GM12878 (cell line): ENCODE measurements around the gene GBA3. TPM values are rescaled to one million over a fixed set of nuclear protein-coding genes. Genes with fewer than 3 reads are reported as not detected.

Source experiments
- ATAC-seq: fragments of 200-7000 bp; cut with Tn5 transposase; 3 replicates; pipeline ENCODE4 v1.9.1; 2020; ENCODE audit warnings: mild to moderate bottlenecking, moderate library complexity
- BruUV-seq: library from RNA; stranded (reverse); fragments of 400-500 nt; replicated peaks from 2 replicates; lab custom pipeline; 2021; lab: Mats Ljungman, UMichigan
- CTCF ChIA-PET: fragments of 300-600 bp; sonication (Branson Sonifier 250); formaldehyde crosslinking; extraction: SDS; loops from one replicate; lab custom pipeline; 2021; ENCODE audit warnings: inconsistent platforms; lab: Yijun Ruan, JAX
- POLR2A ChIA-PET: fragments of 350-600 bp; formaldehyde crosslinking; extraction: SDS; loops from one replicate; lab custom pipeline; 2021; ENCODE audit warnings: inconsistent platforms; lab: Charles Lee
- RAD21 ChIA-PET: fragments of 300-600 bp; sonication (Branson Sonifier 250); formaldehyde crosslinking; loops from one replicate; lab custom pipeline; 2023; ENCODE audit warnings: antibody characterized with exemption; ENCODE audit not compliant: unreplicated experiment; lab: Charles Lee
- SMC1A ChIA-PET: fragments of 300-600 bp; sonication (Branson Sonifier 250); formaldehyde crosslinking; loops from one replicate; lab custom pipeline; 2023; ENCODE audit not compliant: unreplicated experiment, uncharacterized antibody; lab: Charles Lee
- DNase-seq: peaks from one replicate; pipeline ENCODE4 v3.0.0-alpha.2; 2011; ENCODE audit warnings: low read depth, low spot score
- FAIRE-seq: peaks from 3 replicates; lab custom pipeline; 2011; peaks lifted over from hg19 to GRCh38; lab: Jason Lieb, UNC
- H2AFZ ChIP-seq: 2 replicates; pipeline ENCODE4 v1.6.0; 2011; ENCODE audit warnings: low read depth, low read length, control low read depth; ENCODE audit not compliant: control insufficient read depth
- H3K27ac ChIP-seq: 2 replicates; pipeline ENCODE4 v1.5.1; 2011; ENCODE audit warnings: control low read depth; ENCODE audit not compliant: control insufficient read depth, insufficient read depth
- H3K27me3 ChIP-seq, 2 experiments: replicated peaks in 1 of 2; 2 replicates each; pipeline versions ENCODE4 v1.6.0 to v1.6.1; 2011; ENCODE audit warnings: low read length in 1 of 2; ENCODE audit not compliant: control insufficient read depth in 2 of 2, insufficient read depth in 2 of 2
- H3K36me3 ChIP-seq, 2 experiments: 2 replicates each; pipeline ENCODE4 v1.5.1; 2011; ENCODE audit warnings: low read length in 1 of 2; ENCODE audit not compliant: control insufficient read depth in 2 of 2, insufficient read depth in 2 of 2
- H3K4me1 ChIP-seq: 2 replicates; pipeline ENCODE4 v1.6.1; 2011; ENCODE audit warnings: mild to moderate bottlenecking, low read length, moderate library complexity, mixed read lengths; ENCODE audit not compliant: control insufficient read depth, insufficient read depth
- H3K4me2 ChIP-seq: 2 replicates; pipeline ENCODE4 v1.6.0; 2011; ENCODE audit warnings: control low read depth; ENCODE audit not compliant: control insufficient read depth, insufficient read depth
- H3K4me3 ChIP-seq: fragments of 200-600 bp; sonication (generic); 2 replicates; pipeline ENCODE4 v1.5.1; 2016
- H3K79me2 ChIP-seq: 2 replicates; pipeline ENCODE4 v1.6.0; 2011; ENCODE audit warnings: low read length; ENCODE audit not compliant: control insufficient read depth, insufficient read depth
- H3K9ac ChIP-seq: 2 replicates; pipeline ENCODE4 v1.8.0; 2011; ENCODE audit warnings: low read length, control low read depth, mixed read lengths; ENCODE audit not compliant: control insufficient read depth, insufficient read depth
- H3K9me3 ChIP-seq: replicated peaks from 3 replicates; pipeline ENCODE4 v1.5.1; 2011; ENCODE audit warnings: mild to moderate bottlenecking, low read length; ENCODE audit not compliant: control insufficient read depth, insufficient read depth
- H4K20me1 ChIP-seq: 2 replicates; pipeline ENCODE4 v1.6.0; 2011; ENCODE audit not compliant: control insufficient read depth, insufficient read depth
- CBX5 ChIP-seq: sonication (generic); IDR thresholded peaks from 2 replicates; pipeline ENCODE4 v1.6.1; 2016; ENCODE audit warnings: low read depth, moderate library complexity, mild to moderate bottlenecking, inconsistent platforms
- LARP7 ChIP-seq: fragments of 450-650 bp; IDR thresholded peaks from 2 replicates; pipeline ENCODE4 v1.6.1; 2017; ENCODE audit warnings: mild to moderate bottlenecking
- SRF ChIP-seq, 2 experiments: IDR thresholded peaks; 2 replicates each; pipeline ENCODE4 v1.6.1; 2011; ENCODE audit warnings: low read depth in 2 of 2, low read length in 2 of 2, mild to moderate bottlenecking in 1 of 2, moderate library complexity in 1 of 2
- YY1 ChIP-seq: IDR thresholded peaks from 2 replicates; pipeline ENCODE4 v1.6.1; 2011; ENCODE audit warnings: low read depth, mild to moderate bottlenecking, low read length
- ZBED1 ChIP-seq: IDR thresholded peaks from 2 replicates; pipeline ENCODE4 v1.6.1; 2016; ENCODE audit warnings: borderline replicate concordance
- WGBS: methylation state at CpG from one replicate; pipeline ENCODE4 v1.1.6; 2016; ENCODE audit warnings: low lambda C conversion rate; ENCODE audit not compliant: insufficient replicate concordance, insufficient coverage; ENCODE audit errors: missing lambda C conversion rate; 5-methylcytosine and 5-hydroxymethylcytosine counted together
- in situ Hi-C: fragments of 300-500 bp; cut with MboI; formaldehyde crosslinking; loops from 9 replicates; pipeline ENCODE4 v1.14.3; 2018; ENCODE audit warnings: mixed read lengths
- intact Hi-C: fragments of 100-400 bp; cut with micrococcal nuclease; formaldehyde crosslinking; loops from one replicate; pipeline ENCODE4 v1.14.2; 2022; ENCODE audit not compliant: unreplicated experiment
- polyA plus RNA-seq, 11 experiments: library from polyadenylated mRNA; depleted of rRNA in 4 of 11; unstranded in 6 of 11; stranded (reverse) in 5 of 11; fragments of >200 nt; fragmentation: Nextera tagmentation in 4 of 11; fragmentation: Illumina TruSeq in 1 of 11; extraction: Ambion mirVana in 4 of 11; extraction: Trizol in 1 of 11; gene quantifications; 1 replicate in 1 of 11; 2 replicates in 10 of 11; pipeline versions ENCODE4 v1.2.1 to v1.2.3, GENCODE V29; 2011 to 2016; ENCODE audit warnings: inconsistent platforms in 2 of 11, missing spikeins in 2 of 11, low read depth in 1 of 11
- total RNA-seq, 4 experiments: library from RNA; depleted of rRNA in 3 of 4; stranded (reverse); fragments of >200 nt in 3 of 4; fragmentation: Illumina TruSeq in 1 of 4; extraction: Trizol in 1 of 4; gene quantifications; 2 replicates each; pipeline versions ENCODE4 v1.2.1 to v1.2.3, GENCODE V29; 2013 to 2021
- TF ChIP-seq, protein P1 (sequence below): fragments of 450-650 bp; IDR thresholded peaks from 2 replicates; pipeline ENCODE4 v1.6.1; 2017; ENCODE audit warnings: mild to moderate bottlenecking, moderate library complexity
- TF ChIP-seq, protein P2 (sequence below): IDR thresholded peaks from 2 replicates; pipeline ENCODE4 v1.6.1; 2012; ENCODE audit warnings: low read length, inconsistent platforms
- TF ChIP-seq, protein P3 (sequence below): fragments of 450-650 bp; IDR thresholded peaks from 2 replicates; pipeline ENCODE4 v1.6.1; 2016; ENCODE audit warnings: mild to moderate bottlenecking, moderate library complexity, borderline replicate concordance

GBA3 gene
- total and polyA plus RNA-seq, 10 of the 15 experiments (the other 5 are each of a cell fraction or from before 2014, with no cell fraction given) = 0.10 to 7.2 (median 0.27) TPM

DNA sequence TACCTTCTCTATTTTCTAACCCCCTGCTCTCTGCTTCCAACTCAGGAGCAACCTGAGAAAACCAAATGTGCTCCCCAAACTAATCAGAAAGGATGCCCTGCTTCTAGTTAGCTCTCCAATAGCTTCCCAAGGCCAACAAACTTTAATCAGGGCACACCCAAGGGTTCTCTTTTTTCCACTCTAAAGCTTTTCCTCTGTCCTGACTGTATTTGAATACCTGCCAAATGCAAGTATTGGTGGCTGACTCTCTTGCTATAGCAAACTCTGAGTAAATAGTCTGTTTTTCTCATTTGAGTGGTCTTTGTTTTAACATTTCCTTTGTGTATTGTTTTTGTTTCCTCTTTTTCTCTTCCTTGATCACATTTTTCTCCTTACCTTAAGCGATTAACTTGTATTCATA is 52.5 kb downstream of the GBA3 start:
- ChIA-PET SMC1A (interaction anchor here (0.6 to 5.4 kb wide), 19 partner anchors 8 to 269 kb away, joined by 3 to 77 read pairs (median 3); partner anchors contain the start of gene GBA3), POLR2A (interaction anchor here (0.6 to 2.0 kb wide), 3 partner anchors 9 to 39 kb away, joined by 3 to 12 read pairs (median 4); no protein-coding TSS in a partner anchor)
- no peak for TF ChIP-seq ZBED1
- TF ChIP-seq, protein P1, sequence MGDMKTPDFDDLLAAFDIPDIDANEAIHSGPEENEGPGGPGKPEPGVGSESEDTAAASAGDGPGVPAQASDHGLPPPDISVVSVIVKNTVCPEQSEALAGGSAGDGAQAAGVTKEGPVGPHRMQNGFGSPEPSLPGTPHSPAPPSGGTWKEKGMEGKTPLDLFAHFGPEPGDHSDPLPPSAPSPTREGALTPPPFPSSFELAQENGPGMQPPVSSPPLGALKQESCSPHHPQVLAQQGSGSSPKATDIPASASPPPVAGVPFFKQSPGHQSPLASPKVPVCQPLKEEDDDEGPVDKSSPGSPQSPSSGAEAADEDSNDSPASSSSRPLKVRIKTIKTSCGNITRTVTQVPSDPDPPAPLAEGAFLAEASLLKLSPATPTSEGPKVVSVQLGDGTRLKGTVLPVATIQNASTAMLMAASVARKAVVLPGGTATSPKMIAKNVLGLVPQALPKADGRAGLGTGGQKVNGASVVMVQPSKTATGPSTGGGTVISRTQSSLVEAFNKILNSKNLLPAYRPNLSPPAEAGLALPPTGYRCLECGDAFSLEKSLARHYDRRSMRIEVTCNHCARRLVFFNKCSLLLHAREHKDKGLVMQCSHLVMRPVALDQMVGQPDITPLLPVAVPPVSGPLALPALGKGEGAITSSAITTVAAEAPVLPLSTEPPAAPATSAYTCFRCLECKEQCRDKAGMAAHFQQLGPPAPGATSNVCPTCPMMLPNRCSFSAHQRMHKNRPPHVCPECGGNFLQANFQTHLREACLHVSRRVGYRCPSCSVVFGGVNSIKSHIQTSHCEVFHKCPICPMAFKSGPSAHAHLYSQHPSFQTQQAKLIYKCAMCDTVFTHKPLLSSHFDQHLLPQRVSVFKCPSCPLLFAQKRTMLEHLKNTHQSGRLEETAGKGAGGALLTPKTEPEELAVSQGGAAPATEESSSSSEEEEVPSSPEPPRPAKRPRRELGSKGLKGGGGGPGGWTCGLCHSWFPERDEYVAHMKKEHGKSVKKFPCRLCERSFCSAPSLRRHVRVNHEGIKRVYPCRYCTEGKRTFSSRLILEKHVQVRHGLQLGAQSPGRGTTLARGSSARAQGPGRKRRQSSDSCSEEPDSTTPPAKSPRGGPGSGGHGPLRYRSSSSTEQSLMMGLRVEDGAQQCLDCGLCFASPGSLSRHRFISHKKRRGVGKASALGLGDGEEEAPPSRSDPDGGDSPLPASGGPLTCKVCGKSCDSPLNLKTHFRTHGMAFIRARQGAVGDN = 0 out of 2 replicates have a peak, but pooled peaks have one; percentile 16
- no peak for TF ChIP-seq SRF (IDR thresholded peaks at IDR 0.05; ENCODE audit: low read depth in 2 of 2, low read length in 2 of 2)
- TF ChIP-seq, protein P2, sequence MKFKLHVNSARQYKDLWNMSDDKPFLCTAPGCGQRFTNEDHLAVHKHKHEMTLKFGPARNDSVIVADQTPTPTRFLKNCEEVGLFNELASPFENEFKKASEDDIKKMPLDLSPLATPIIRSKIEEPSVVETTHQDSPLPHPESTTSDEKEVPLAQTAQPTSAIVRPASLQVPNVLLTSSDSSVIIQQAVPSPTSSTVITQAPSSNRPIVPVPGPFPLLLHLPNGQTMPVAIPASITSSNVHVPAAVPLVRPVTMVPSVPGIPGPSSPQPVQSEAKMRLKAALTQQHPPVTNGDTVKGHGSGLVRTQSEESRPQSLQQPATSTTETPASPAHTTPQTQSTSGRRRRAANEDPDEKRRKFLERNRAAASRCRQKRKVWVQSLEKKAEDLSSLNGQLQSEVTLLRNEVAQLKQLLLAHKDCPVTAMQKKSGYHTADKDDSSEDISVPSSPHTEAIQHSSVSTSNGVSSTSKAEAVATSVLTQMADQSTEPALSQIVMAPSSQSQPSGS = no peak
- peak; percentile 18; the same call in 1 of the 2 replicates for TF ChIP-seq LARP7
- no peak for TF ChIP-seq YY1
- no peak for TF ChIP-seq CBX5
- TF ChIP-seq, protein P3, sequence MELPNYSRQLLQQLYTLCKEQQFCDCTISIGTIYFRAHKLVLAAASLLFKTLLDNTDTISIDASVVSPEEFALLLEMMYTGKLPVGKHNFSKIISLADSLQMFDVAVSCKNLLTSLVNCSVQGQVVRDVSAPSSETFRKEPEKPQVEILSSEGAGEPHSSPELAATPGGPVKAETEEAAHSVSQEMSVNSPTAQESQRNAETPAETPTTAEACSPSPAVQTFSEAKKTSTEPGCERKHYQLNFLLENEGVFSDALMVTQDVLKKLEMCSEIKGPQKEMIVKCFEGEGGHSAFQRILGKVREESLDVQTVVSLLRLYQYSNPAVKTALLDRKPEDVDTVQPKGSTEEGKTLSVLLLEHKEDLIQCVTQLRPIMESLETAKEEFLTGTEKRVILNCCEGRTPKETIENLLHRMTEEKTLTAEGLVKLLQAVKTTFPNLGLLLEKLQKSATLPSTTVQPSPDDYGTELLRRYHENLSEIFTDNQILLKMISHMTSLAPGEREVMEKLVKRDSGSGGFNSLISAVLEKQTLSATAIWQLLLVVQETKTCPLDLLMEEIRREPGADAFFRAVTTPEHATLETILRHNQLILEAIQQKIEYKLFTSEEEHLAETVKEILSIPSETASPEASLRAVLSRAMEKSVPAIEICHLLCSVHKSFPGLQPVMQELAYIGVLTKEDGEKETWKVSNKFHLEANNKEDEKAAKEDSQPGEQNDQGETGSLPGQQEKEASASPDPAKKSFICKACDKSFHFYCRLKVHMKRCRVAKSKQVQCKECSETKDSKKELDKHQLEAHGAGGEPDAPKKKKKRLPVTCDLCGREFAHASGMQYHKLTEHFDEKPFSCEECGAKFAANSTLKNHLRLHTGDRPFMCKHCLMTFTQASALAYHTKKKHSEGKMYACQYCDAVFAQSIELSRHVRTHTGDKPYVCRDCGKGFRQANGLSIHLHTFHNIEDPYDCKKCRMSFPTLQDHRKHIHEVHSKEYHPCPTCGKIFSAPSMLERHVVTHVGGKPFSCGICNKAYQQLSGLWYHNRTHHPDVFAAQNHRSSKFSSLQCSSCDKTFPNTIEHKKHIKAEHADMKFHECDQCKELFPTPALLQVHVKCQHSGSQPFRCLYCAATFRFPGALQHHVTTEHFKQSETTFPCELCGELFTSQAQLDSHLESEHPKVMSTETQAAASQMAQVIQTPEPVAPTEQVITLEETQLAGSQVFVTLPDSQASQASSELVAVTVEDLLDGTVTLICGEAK = 0 out of 2 replicates have a peak, but pooled peaks have one; percentile 19

More for the DNA sequence above, 52.5 kb downstream of the GBA3 start:
- Histone ChIP-seq H3K9me3 (no peaks in the 10 kb centered on the region), H3K79me2 (no peaks in the 10 kb centered on the region), H4K20me1 (no peaks in the 10 kb centered on the region), H2AFZ (no peak overlapping the region), H3K4me3 (no peak overlapping the region), H3K27ac (no peak overlapping the region), H3K27me3 (no peaks in the 10 kb centered on the region), H3K4me1 (no peaks in the 10 kb centered on the region), H3K36me3 (no peaks in the 10 kb centered on the region), H3K9ac (no peak overlapping the region), H3K4me2 (no peak overlapping the region)
- BruUV-seq = no TSS peak
- CTCF ChIA-PET = interaction anchor here (0.8 to 4.7 kb wide), 10 partner anchors 9 to 335 kb away, joined by 3 to 30 read pairs (median 5); no protein-coding TSS in a partner anchor
- ATAC-seq (peak; percentile 5), FAIRE-seq (no peak), DNase-seq (no peak)
- RAD21 ChIA-PET = interaction anchor here (0.8 to 1.9 kb wide), 10 partner anchors 9 to 238 kb away, joined by 3 to 8 read pairs (median 4); no protein-coding TSS in a partner anchor
- in situ Hi-C loops = no loop called here
- 0% methylated on average over 1 of the region's 1 CpG for WGBS
- intact Hi-C loops = no loop called here
